ENCODE data around the gene CDC26. TPM values are rescaled to one million over a fixed set of nuclear protein-coding genes. Genes with fewer than 3 reads are reported as not detected.
A peak's percentile ranks its signal among the peaks of the same experiment; 100 is the strongest.

The CDC26 gene
- total RNA-seq, 1 donor from 2014 or later: 50.2 TPM

DNA sequence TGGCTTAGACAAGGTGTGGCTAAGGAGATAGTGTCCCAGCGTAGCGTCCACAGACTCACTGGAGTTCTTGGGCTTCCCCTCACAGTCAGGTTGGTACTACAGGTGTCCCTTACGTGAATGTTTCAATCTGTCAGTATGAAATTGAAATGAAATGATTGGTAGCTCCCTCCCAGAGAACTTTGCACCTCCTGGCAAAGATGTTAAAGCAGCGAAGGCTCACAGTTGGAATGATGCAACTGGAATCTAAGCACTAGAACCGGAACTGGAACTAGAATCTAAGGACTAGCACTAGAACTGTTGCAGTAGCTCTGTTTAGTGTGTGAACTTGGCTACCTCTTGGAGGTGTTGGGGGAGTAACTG lies 52.9 kb downstream of the CDC26 start:
- peak overlapping the region; percentile 92 for H3K4me3 Mint-ChIP-seq (ENCODE audit: low read depth)
- peaks cover 26% of the 10 kb centered on the region for H3K36me3 Mint-ChIP-seq (ENCODE audit: low read depth)
- no peak for DNase-seq (ENCODE audit: low spot score)
- no peak overlapping the region for H3K27ac Mint-ChIP-seq
- no peaks in the 10 kb centered on the region for H3K9me3 Mint-ChIP-seq
- intact Hi-C loops (cut with micrococcal nuclease): loop anchor here (5.0 kb wide), 2 partner anchors 130 to 735 kb away; partner anchors contain the start of gene KIAA1958
- H3K4me1 Mint-ChIP-seq (ENCODE audit: low read depth): peaks cover 44% of the 10 kb centered on the region
- H3K27me3 Mint-ChIP-seq (ENCODE audit: low read depth): no peaks in the 10 kb centered on the region

DNA sequence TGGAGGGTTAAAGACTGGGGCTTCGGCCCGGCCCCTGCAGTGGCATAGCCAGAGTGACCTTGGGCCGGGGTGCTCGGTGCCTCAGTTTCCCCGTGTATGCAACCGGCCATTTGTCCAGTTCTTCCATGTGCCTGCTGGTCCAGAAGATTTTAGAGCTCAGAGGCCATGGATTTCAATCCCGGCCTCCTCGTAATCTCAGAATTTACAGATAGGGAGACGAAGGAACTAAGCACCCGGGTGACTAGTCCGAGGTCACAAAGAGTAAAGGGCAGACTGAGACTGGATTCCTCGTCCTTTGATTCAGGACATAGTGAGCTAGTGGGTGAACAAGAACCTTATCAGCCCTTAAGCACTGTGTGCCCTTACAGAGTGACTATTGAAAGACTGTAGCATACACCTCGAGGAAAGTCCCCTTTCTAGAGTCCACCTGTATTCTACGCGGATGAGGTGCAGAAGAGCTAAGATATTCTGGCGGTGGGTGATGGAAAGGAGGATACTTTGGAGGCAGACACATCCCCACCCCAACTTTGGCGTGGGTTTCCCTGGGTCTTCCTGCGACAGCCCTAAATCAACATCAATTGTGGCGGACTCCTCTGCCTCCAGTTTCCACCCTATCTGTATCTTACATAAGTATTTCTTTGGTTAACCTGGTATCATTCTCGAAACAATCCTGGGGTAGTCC lies 53.4 kb downstream of the CDC26 start:
- Mint-ChIP-seq H3K9me3 (no peaks in the 10 kb centered on the region), H3K36me3 (ENCODE audit: low read depth) (peaks cover 28% of the 10 kb centered on the region), H3K27me3 (ENCODE audit: low read depth) (no peaks in the 10 kb centered on the region), H3K4me3 (ENCODE audit: low read depth) (peak overlapping the region; percentile 92), H3K4me1 (ENCODE audit: low read depth) (peaks cover 44% of the 10 kb centered on the region), H3K27ac (peak overlapping the region; percentile 78)
- DNase-seq (ENCODE audit: low spot score): no peak
- intact Hi-C loops (cut with micrococcal nuclease): loop anchor here (1.0 to 5.0 kb wide), 6 partner anchors 53 to 735 kb away; partner anchors contain the start of genes ALAD, C9orf43, CDC26 and KIAA1958

DNA sequence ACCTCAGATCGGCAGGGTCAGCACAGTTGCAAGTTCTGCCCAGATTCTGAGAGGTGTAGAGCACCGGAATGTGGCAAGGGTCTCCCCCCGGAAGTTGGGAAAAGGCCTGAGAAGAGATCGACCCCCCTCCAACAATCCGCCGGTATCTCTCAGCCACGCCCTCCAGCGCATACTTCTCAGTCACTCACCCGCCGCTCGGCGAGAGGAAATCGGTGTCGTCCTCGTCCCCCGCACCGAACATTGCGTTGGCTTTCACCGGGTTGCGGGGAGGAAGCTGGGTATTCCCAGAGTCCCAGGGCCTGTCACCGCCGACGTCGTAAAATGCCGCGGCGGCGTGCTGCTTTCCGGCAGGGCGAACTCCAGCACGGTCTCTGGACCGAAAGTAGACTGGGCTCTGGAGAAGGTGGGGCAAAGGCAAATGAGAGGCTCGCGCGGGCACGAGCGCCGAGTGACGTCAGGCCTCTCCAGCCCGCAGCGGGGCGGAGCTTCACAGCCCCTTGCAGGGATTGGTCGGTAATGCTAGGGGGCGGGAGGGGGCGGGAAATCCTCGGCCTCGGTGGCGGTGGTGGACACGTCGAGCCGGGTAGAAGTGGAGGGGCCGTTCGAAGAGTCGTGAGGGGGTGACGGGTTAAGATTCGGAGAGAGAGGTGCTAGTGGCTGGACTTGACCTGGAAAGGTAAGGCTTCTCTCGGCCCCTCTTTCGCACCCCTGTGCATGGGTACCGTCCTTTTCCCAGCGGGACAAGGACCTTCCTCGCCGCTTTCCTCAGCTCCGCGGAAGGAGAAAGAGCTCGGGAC lies 54.2 kb downstream of the CDC26 start, which contains the start of the genes FKBP15 and SLC31A1:
FKBP15 (minus strand) TSS at position 275 of the 797 bp plus-strand sequence; CDS start at position 241, 34 bp downstream.
SLC31A1 (plus strand) TSS at position 542 of the 797 bp plus-strand sequence. CDS start 34,605 bp downstream, outside the sequence.
- Mint-ChIP-seq H3K27me3 (ENCODE audit: low read depth) (no peaks in the 10 kb centered on the region), H3K27ac (peak within 1 kb of the TSS; percentile 78), H3K9me3 (no peaks in the 10 kb centered on the region), H3K36me3 (ENCODE audit: low read depth) (peaks cover 31% of the 10 kb centered on the region), H3K4me1 (ENCODE audit: low read depth) (peaks cover 41% of the 10 kb centered on the region), H3K4me3 (ENCODE audit: low read depth) (peak within 1 kb of the TSS; percentile 92)
- intact Hi-C loops (cut with micrococcal nuclease): loop anchor here (1.0 to 5.0 kb wide), 6 partner anchors 54 to 734 kb away; partner anchors contain the start of genes ALAD, C9orf43, CDC26 and KIAA1958
- peak; percentile 94 for DNase-seq (ENCODE audit: low spot score)

DNA sequence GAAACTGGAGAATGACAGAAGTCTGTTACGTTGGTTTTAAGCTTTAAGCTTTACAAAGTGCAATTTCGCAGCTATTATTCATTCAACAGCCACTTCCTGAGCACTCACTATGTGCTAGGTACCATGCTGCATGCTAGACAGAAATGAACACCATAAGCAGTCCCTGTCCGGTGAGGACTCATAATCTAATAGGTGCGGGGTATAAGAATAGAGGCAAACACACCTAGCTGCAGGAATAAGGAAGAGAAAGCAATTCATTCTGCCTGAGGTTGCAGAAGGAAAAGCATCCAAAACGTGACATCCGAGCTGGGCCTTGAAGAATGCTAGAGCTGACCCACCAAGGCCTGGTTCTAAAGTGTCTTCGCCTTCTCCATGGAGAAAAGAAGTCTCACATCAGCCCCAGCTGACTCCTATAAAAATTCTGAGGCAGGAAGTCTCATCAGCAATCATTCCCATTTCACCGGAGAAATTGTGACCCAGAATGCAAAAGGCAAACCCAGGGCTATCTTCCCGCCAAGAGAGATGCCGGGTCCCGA lies 54.8 kb downstream of the CDC26 start:
- H3K9me3 Mint-ChIP-seq: no peaks in the 10 kb centered on the region
- DNase-seq (ENCODE audit: low spot score): peak; percentile 11
- intact Hi-C loops (cut with micrococcal nuclease): loop anchor here (1.0 to 5.0 kb wide), 7 partner anchors 49 to 733 kb away; partner anchors contain the start of genes ALAD, C9orf43, CDC26 and KIAA1958
- H3K27ac Mint-ChIP-seq: peak overlapping the region; percentile 78
- H3K27me3 Mint-ChIP-seq (ENCODE audit: low read depth): no peaks in the 10 kb centered on the region
- H3K4me1 Mint-ChIP-seq (ENCODE audit: low read depth): peaks cover 43% of the 10 kb centered on the region
- peaks cover 31% of the 10 kb centered on the region for H3K36me3 Mint-ChIP-seq (ENCODE audit: low read depth)
- peak overlapping the region; percentile 92 for H3K4me3 Mint-ChIP-seq (ENCODE audit: low read depth)

- H3K27ac Mint-ChIP-seq: peak overlapping the region; percentile 78
- H3K4me1 Mint-ChIP-seq (ENCODE audit: low read depth): peaks cover 46% of the 10 kb centered on the region
- peak overlapping the region; percentile 92 for H3K4me3 Mint-ChIP-seq (ENCODE audit: low read depth)
- no peak for DNase-seq (ENCODE audit: low spot score)
- peaks cover 32% of the 10 kb centered on the region for H3K36me3 Mint-ChIP-seq (ENCODE audit: low read depth)
- intact Hi-C loops (cut with micrococcal nuclease): loop anchor here (1.0 to 5.0 kb wide), 6 partner anchors 49 to 733 kb away; partner anchors contain the start of genes ALAD, C9orf43, KIAA1958 and POLE3
- H3K9me3 Mint-ChIP-seq: no peaks in the 10 kb centered on the region
- no peaks in the 10 kb centered on the region for H3K27me3 Mint-ChIP-seq (ENCODE audit: low read depth)
Observed at GRCh38 chr9:113219969-113220368, 55.4 kb downstream of the CDC26 start.

DNA sequence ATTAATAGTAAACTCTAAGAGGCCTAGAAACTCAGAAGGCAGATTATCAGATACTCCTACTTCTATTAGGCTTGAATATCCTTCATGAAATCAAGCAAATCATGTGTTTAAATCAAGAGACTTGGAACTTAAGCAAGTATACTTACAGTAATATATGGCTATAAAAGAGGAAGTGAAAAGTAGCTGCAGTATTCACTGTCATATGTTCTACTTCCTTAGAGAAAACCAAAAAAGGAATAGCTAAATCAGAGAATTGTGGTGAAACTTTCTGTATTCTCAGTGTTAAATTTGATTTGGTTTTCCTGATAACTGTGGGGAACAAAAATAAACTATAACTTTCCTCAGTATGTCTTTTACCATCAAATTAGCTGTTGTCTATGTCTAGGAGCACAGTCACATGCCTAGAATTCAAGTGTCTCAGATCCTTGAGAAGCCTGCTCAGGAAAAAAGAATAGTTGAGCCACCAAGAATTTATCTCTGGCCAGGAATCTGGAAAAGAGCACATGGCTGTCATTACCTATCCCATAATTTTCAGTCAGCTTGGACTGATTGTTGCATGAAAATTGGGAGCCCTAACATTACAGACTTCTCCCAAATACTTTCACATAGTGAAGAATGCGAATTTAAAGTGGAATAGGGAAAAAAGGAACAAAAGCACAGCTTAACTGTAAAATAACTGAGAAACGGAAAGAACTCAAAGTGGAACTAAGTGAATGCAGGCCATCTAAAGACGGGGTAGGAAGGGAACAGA lies 56.0 kb downstream of the CDC26 start:
- no peaks in the 10 kb centered on the region for H3K27me3 Mint-ChIP-seq (ENCODE audit: low read depth)
- peaks cover 46% of the 10 kb centered on the region for H3K4me1 Mint-ChIP-seq (ENCODE audit: low read depth)
- H3K27ac Mint-ChIP-seq: peak overlapping the region; percentile 78
- peak overlapping the region; percentile 92 for H3K4me3 Mint-ChIP-seq (ENCODE audit: low read depth)
- intact Hi-C loops (cut with micrococcal nuclease): no loop called here
- H3K36me3 Mint-ChIP-seq (ENCODE audit: low read depth): peaks cover 32% of the 10 kb centered on the region
- no peaks in the 10 kb centered on the region for H3K9me3 Mint-ChIP-seq
- no peak for DNase-seq (ENCODE audit: low spot score)

Other genes starting within 250 kb of the CDC26 start
- 0.21 and 0.30 TPM in 2 replicates for gene ZFP37, start 218.8 kb downstream of the CDC26 start, total RNA-seq
- 4.7 and 5.0 TPM in 2 replicates for gene SLC31A2, start 124.6 kb downstream of the CDC26 start, total RNA-seq
- 39.6 and 40.4 TPM in 2 replicates for gene FKBP15, start 54.3 kb downstream of the CDC26 start, total RNA-seq
- gene SLC31A1, start 54.0 kb downstream of the CDC26 start, total RNA-seq: 18.0 and 20.0 TPM in 2 replicates
- gene PRPF4, start 86 bp upstream of the CDC26 start, total RNA-seq: 57.3 and 61.0 TPM in 2 replicates
- 0.30 TPM in 1 of 2 replicates, not detected in the other for gene RNF183, start 27.8 kb upstream of the CDC26 start, total RNA-seq
- 1.9 and 2.1 TPM in 2 replicates for gene WDR31, start 64.7 kb upstream of the CDC26 start, total RNA-seq
- 11.1 and 12.5 TPM in 2 replicates for gene BSPRY, start 74.0 kb upstream of the CDC26 start, total RNA-seq
- gene HDHD3, start 101.4 kb upstream of the CDC26 start, total RNA-seq: 18.7 and 18.8 TPM in 2 replicates
- gene ALAD, start 125.7 kb upstream of the CDC26 start, total RNA-seq: 27.9 and 28.3 TPM in 2 replicates
- gene POLE3, start 135.1 kb upstream of the CDC26 start, total RNA-seq: 71.0 and 73.8 TPM in 2 replicates
- 0.48 TPM in 2 replicates for gene C9orf43, start 135.2 kb upstream of the CDC26 start, total RNA-seq
- 56.2 and 64.2 TPM in 2 replicates for gene RGS3, start 188.2 kb upstream of the CDC26 start, total RNA-seq

Measured in activated T-helper 2 cell treated with anti-CD3 and anti-CD28 coated beads, Interferon-gamma antibody, Interleukin-2, Interleukin-4, amounts not matched to agents 10 μg/mL and 5 μg/mL and 100 μg/mL, durations not matched to agents 14 hours and 24 hours and 36 hours (primary cell).